ENCODE data around the gene TMEM131L. TPM values are rescaled to one million over a fixed set of nuclear protein-coding genes. Genes with fewer than 3 reads are reported as not detected.
"Not testable (repeated sequence)": the region's sequence is repeated elsewhere in the genome, so short reads cannot be mapped to it uniquely, and the experiment has no call there.

The TMEM131L gene
- total RNA-seq, 1 donor from 2014 or later, result 6.4 TPM

DNA sequence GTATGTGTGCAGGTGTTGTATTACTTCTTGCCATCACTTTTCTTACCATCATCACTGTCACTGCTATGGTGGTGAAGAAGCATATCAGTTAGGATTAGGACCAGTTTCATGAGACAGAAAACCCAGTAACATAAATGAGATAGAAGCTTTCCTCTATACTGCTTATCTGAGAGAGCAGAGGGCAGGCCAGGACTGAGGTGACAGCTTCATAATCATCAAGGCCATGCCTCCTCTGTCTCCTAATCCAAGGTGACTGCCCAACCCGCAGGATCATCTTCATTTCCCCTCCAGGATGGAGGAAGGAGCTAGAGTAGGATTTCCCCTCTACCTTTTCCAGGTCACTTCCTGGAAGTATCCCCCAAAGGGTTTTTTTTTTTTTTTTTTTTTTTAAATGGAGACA, 35.4 kb downstream of the TMEM131L start:
- Mint-ChIP-seq H3K36me3 (ENCODE audit: unreplicated experiment) (peaks cover 8% of the 10 kb centered on the region), H3K27ac (ENCODE audit: unreplicated experiment) (no peak overlapping the region), H3K4me3 (ENCODE audit: unreplicated experiment) (no peak overlapping the region), H3K27me3 (ENCODE audit: unreplicated experiment) (no peaks in the 10 kb centered on the region), H3K4me1 (ENCODE audit: unreplicated experiment) (peaks cover 28% of the 10 kb centered on the region), H3K9me3 (ENCODE audit: unreplicated experiment) (no peaks in the 10 kb centered on the region)
- no peak for DNase-seq (ENCODE audit: extremely low spot score, unreplicated experiment)
- TF ChIP-seq, protein P1, sequence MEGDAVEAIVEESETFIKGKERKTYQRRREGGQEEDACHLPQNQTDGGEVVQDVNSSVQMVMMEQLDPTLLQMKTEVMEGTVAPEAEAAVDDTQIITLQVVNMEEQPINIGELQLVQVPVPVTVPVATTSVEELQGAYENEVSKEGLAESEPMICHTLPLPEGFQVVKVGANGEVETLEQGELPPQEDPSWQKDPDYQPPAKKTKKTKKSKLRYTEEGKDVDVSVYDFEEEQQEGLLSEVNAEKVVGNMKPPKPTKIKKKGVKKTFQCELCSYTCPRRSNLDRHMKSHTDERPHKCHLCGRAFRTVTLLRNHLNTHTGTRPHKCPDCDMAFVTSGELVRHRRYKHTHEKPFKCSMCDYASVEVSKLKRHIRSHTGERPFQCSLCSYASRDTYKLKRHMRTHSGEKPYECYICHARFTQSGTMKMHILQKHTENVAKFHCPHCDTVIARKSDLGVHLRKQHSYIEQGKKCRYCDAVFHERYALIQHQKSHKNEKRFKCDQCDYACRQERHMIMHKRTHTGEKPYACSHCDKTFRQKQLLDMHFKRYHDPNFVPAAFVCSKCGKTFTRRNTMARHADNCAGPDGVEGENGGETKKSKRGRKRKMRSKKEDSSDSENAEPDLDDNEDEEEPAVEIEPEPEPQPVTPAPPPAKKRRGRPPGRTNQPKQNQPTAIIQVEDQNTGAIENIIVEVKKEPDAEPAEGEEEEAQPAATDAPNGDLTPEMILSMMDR (IDR thresholded peaks at IDR 0.05), result no peak

GRCh38 chr4:153502584-153502983, 36.4 kb downstream of the TMEM131L start:
- H3K9me3 Mint-ChIP-seq (ENCODE audit: unreplicated experiment), result no peaks in the 10 kb centered on the region
- no peaks in the 10 kb centered on the region for H3K27me3 Mint-ChIP-seq (ENCODE audit: unreplicated experiment)
- TF ChIP-seq, protein P1 (IDR thresholded peaks at IDR 0.05), result no peak
- no peak for DNase-seq (ENCODE audit: extremely low spot score, unreplicated experiment)
- peaks cover 8% of the 10 kb centered on the region for H3K36me3 Mint-ChIP-seq (ENCODE audit: unreplicated experiment)
- peaks cover 28% of the 10 kb centered on the region for H3K4me1 Mint-ChIP-seq (ENCODE audit: unreplicated experiment)
- H3K4me3 Mint-ChIP-seq (ENCODE audit: unreplicated experiment), result no peak overlapping the region
- H3K27ac Mint-ChIP-seq (ENCODE audit: unreplicated experiment), result no peak overlapping the region

GRCh38 chr4:153506341-153507309, 40.5 kb downstream of the TMEM131L start:
- no peak for DNase-seq (ENCODE audit: extremely low spot score, unreplicated experiment)
- Mint-ChIP-seq H3K27ac (ENCODE audit: unreplicated experiment) (no peak overlapping the region), H3K4me3 (ENCODE audit: unreplicated experiment) (no peak overlapping the region), H3K4me1 (ENCODE audit: unreplicated experiment) (peaks cover 18% of the 10 kb centered on the region), H3K27me3 (ENCODE audit: unreplicated experiment) (no peaks in the 10 kb centered on the region), H3K9me3 (ENCODE audit: unreplicated experiment) (no peaks in the 10 kb centered on the region), H3K36me3 (ENCODE audit: unreplicated experiment) (peaks cover 5% of the 10 kb centered on the region)
- TF ChIP-seq, protein P1 (IDR thresholded peaks at IDR 0.05), result no peak

DNA sequence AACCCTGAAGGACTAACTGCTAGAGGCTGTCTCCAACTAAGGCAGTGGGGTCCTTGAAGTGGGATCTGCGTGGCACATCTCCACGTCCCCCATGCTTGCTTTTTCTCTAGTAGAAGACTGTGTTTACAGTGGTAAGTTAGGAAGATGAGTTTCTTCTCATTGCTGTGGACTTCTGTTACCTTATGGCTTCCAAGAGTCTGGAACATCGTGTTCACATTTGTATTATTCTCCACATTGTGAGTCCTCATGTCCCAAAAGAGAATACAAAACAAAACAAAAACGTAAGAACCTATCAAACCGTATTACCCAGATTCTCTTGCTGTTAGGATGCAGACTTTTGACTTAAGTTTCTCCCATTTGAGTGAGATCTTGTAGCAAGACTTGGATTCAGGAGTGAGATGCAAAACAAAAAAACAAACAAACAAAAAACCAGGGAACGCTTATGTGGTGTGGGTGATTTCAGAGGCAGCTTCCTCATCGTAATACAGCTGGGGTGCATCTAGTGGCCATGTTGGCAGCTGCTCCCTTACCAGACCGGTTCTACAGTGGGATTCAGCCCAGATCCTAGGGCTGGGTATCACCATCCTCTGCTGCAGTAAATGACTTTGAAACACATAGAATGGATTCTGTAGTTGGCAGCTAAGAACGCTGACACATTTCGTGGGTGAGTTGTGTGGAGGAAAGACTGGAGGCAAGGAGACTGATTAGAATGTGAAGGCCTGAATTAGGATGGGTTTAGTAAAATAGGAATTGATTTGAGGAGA, 41.3 kb downstream of the TMEM131L start:
- no peak for DNase-seq (ENCODE audit: extremely low spot score, unreplicated experiment)
- TF ChIP-seq, protein P1 (IDR thresholded peaks at IDR 0.05), result no peak
- Mint-ChIP-seq H3K27ac (ENCODE audit: unreplicated experiment) (no peak overlapping the region), H3K36me3 (ENCODE audit: unreplicated experiment) (peaks cover 5% of the 10 kb centered on the region), H3K4me3 (ENCODE audit: unreplicated experiment) (no peak overlapping the region), H3K9me3 (ENCODE audit: unreplicated experiment) (no peaks in the 10 kb centered on the region), H3K27me3 (ENCODE audit: unreplicated experiment) (no peaks in the 10 kb centered on the region), H3K4me1 (ENCODE audit: unreplicated experiment) (peaks cover 23% of the 10 kb centered on the region)

- DNase-seq (ENCODE audit: extremely low spot score, unreplicated experiment); H3K36me3 Mint-ChIP-seq (ENCODE audit: unreplicated experiment); H3K9me3 Mint-ChIP-seq (ENCODE audit: unreplicated experiment); H3K4me3 Mint-ChIP-seq (ENCODE audit: unreplicated experiment); H3K27ac Mint-ChIP-seq (ENCODE audit: unreplicated experiment); H3K27me3 Mint-ChIP-seq (ENCODE audit: unreplicated experiment): not testable (repeated sequence)
- H3K4me1 Mint-ChIP-seq (ENCODE audit: unreplicated experiment), result peaks cover 34% of the 10 kb centered on the region
Observed at GRCh38 chr4:153509212-153509611, 43.1 kb downstream of the TMEM131L start.
